Astrocyte of the spinal cord (primary cell): ENCODE results near the gene GALNT13.

ENCODE experiments used
- DNase-seq: peaks from one replicate; pipeline ENCODE4 v3.0.0; 2011; ENCODE audit warnings: low read depth, low spot score
- H3K4me3 ChIP-seq: 2 replicates; pipeline ENCODE4 v1.5.1; 2011; ENCODE audit warnings: low read depth, mild to moderate bottlenecking, low read length, moderate library complexity
- CTCF ChIP-seq: IDR thresholded peaks from 2 replicates; pipeline ENCODE4 v1.5.1; 2012; ENCODE audit warnings: low read depth, mild to moderate bottlenecking, low read length, inconsistent platforms
- in situ Hi-C: cut with HindIII; loops from 2 replicates; pipeline ENCODE4 v1.10.0; 2017; ENCODE audit warnings: low sequenced_read_pairs

The GALNT13 gene

GRCh38 chr2:153967248-153967973 lies 95.7 kb downstream of the GALNT13 start:
- TF ChIP-seq CTCF, result no peak
- no peak for DNase-seq
- H3K4me3 ChIP-seq, result no peak overlapping the region
- in situ Hi-C loops, result no loop called here

GRCh38 chr2:153971250-153971649 lies 99.5 kb downstream of the GALNT13 start:
- no peak for TF ChIP-seq CTCF
- in situ Hi-C loops, result no loop called here
- DNase-seq, result peak; percentile 24
- no peak overlapping the region for H3K4me3 ChIP-seq

- no peak overlapping the region for H3K4me3 ChIP-seq
- no peak for TF ChIP-seq CTCF
- in situ Hi-C loops, result no loop called here
- no peak for DNase-seq
Observed at GRCh38 chr2:153971855-153972254, 100.1 kb downstream of the GALNT13 start.

GRCh38 chr2:153972412-153972811 lies 100.7 kb downstream of the GALNT13 start:
- H3K4me3 ChIP-seq, result no peak overlapping the region
- no peak for DNase-seq
- in situ Hi-C loops, result no loop called here
- TF ChIP-seq CTCF, result no peak

- DNase-seq, result peak; percentile 48
- in situ Hi-C loops, result no loop called here
- no peak overlapping the region for H3K4me3 ChIP-seq
- no peak for TF ChIP-seq CTCF
Observed at GRCh38 chr2:153986488-153987229, 114.9 kb downstream of the GALNT13 start.

- no peak for DNase-seq
- in situ Hi-C loops, result no loop called here
- H3K4me3 ChIP-seq, result no peak overlapping the region
- TF ChIP-seq CTCF, result no peak
Observed at GRCh38 chr2:153990771-153991170, 119.0 kb downstream of the GALNT13 start.
